Small intestine (tissue), 7 donors: ENCODE results near the gene AMBRA1. TPM values are rescaled to one million over a fixed set of nuclear protein-coding genes. Genes with fewer than 3 reads are reported as not detected.
A peak's percentile ranks its signal among the peaks of the same experiment; 100 is the strongest.

Experiments used
- DNase-seq, 2 donors: peaks; one replicate each; pipeline versions ENCODE4 v3.0.0 to v3.0.0-alpha.2; 2013
- FAIRE-seq: peaks from 2 replicates; lab custom pipeline; 2012; peaks lifted over from hg19 to GRCh38; lab: Jason Lieb, UNC
- H3K27ac ChIP-seq, 3 donors: one replicate each; pipeline ENCODE4 v1.5.1; 2013; ENCODE audit warnings: low read length in 2 of 3, mild to moderate bottlenecking in 2 of 3, control low read depth in 1 of 3, inconsistent platforms in 1 of 3, low read depth in 1 of 3, moderate library complexity in 1 of 3
- H3K27me3 ChIP-seq, 3 donors: one replicate each; pipeline ENCODE4 v1.6.1; 2013; ENCODE audit warnings: low read length in 3 of 3, inconsistent platforms in 1 of 3; ENCODE audit not compliant: control insufficient read depth in 3 of 3, insufficient read depth in 3 of 3
- H3K36me3 ChIP-seq, 3 donors: one replicate each; pipeline ENCODE4 v1.6.1; 2013; ENCODE audit warnings: low read length in 3 of 3, inconsistent platforms in 1 of 3, low read depth in 1 of 3, mild to moderate bottlenecking in 1 of 3, moderate library complexity in 1 of 3; ENCODE audit not compliant: control insufficient read depth in 3 of 3, insufficient read depth in 2 of 3
- H3K4me1 ChIP-seq, 3 donors: one replicate each; pipeline ENCODE4 v1.6.1; 2013; ENCODE audit warnings: low read length in 2 of 3, inconsistent platforms in 1 of 3, low read depth in 1 of 3, mild to moderate bottlenecking in 1 of 3, moderate library complexity in 1 of 3; ENCODE audit not compliant: control insufficient read depth in 3 of 3, insufficient read depth in 2 of 3
- H3K4me3 ChIP-seq, 3 donors: one replicate each; pipeline ENCODE4 v1.5.1; 2013; ENCODE audit warnings: low read length in 3 of 3, control low read depth in 1 of 3, inconsistent platforms in 1 of 3, low read depth in 1 of 3, mild to moderate bottlenecking in 1 of 3, moderate library complexity in 1 of 3
- H3K9me3 ChIP-seq, 2 donors: one replicate each; pipeline ENCODE4 v1.6.1; 2013; ENCODE audit warnings: low read depth in 1 of 2, low read length in 1 of 2; ENCODE audit not compliant: control insufficient read depth in 2 of 2, insufficient read depth in 1 of 2
- WGBS, 3 donors: extraction: QIAGEN DNeasy Blood & Tissue Kit; methylation state at CpG; one replicate each; pipeline ENCODE4 v1.1.7; 2013; 5-methylcytosine and 5-hydroxymethylcytosine counted together
- polyA plus RNA-seq, 4 donors: library from polyadenylated mRNA; stranded (reverse) in 3 of 4; unstranded in 1 of 4; fragments of 200-250 nt in 3 of 4; fragments of 120-200 nt in 1 of 4; gene quantifications; one replicate each; pipeline versions ENCODE4 v1.2.1 to v1.2.3, GENCODE V29; 2013
- donor health status: healthy with polysubstance abuse.
- donor health status: control.
- donor health status: control.
- donor health status: Bipolar disorder and iron deficiency.
- donor health status: healthy.

Gene AMBRA1
- polyA plus RNA-seq, 4 donors = 7.8 to 22.2 (median 12.6) TPM

- Histone ChIP-seq H3K4me1 (peaks cover 3 to 19% (median 4%) of the 10 kb centered on the region in 3 donors), H3K36me3 (peaks cover 2 to 18% (median 3%) of the 10 kb centered on the region in 3 donors), H3K27me3 (no peaks in the 10 kb centered on the region), H3K27ac (peak overlapping the region; percentile 95 to 99 (median 99)), H3K9me3 (no peaks in the 10 kb centered on the region), H3K4me3 (peak overlapping the region; percentile 70 to 87 (median 86))
- FAIRE-seq (no peak), DNase-seq (no peak)
- 2 to 3% (median 2%) methylated on average over 9 of the region's 9 CpGs for WGBS, 3 donors
These were observed 24.1 kb upstream of the AMBRA1 start for GRCh38 chr11:46617972-46618314.

GRCh38 chr11:46617134-46617971 is 23.5 kb upstream of the AMBRA1 start, which contains the start of the genes ATG13 and HARBI1:
ATG13 (plus strand) TSS chr11:46617553; CDS start chr11:46644292, 26,739 bp downstream.
HARBI1 (minus strand) TSS chr11:46617227; CDS start chr11:46616237, 990 bp downstream.
- peak within 1 kb of the TSS; percentile 70 to 87 (median 86) for H3K4me3 ChIP-seq
- peaks cover 2 to 16% (median 3%) of the 10 kb centered on the region in 3 donors for H3K36me3 ChIP-seq
- H3K27ac ChIP-seq = peak within 1 kb of the TSS; percentile 95 to 99 (median 99)
- no peaks in the 10 kb centered on the region for H3K27me3 ChIP-seq
- FAIRE-seq = no peak
- no peaks in the 10 kb centered on the region for H3K9me3 ChIP-seq
- peak; percentile 88 to 97 for DNase-seq
- 0 to 1% (median 0%) methylated on average over 64 to 72 of the region's 72 CpGs for WGBS, 3 donors
- peaks cover 3 to 20% (median 4%) of the 10 kb centered on the region in 3 donors for H3K4me1 ChIP-seq

GRCh38 chr11:46616551-46617133 is 22.8 kb upstream of the AMBRA1 start:
- WGBS, 3 donors = 0 to 3% (median 1%) methylated on average over 15 of the region's 15 CpGs

GRCh38 chr11:46615756-46616155 is 21.9 kb upstream of the AMBRA1 start:
- WGBS, 3 donors = 93 to 96% (median 93%) methylated on average over 7 of the region's 7 CpGs
- Histone ChIP-seq H3K27me3 (no peaks in the 10 kb centered on the region), H3K36me3 (peaks cover 0 to 8% (median 0%) of the 10 kb centered on the region in 3 donors), H3K9me3 (no peaks in the 10 kb centered on the region), H3K4me1 (peaks cover 3 to 24% (median 4%) of the 10 kb centered on the region in 3 donors), H3K27ac (peak overlapping the region in 1 of 3 donors; percentile 95), H3K4me3 (no peak overlapping the region)
- DNase-seq = no peak
- no peak for FAIRE-seq

More at GRCh38 chr11:46616551-46617133, 22.8 kb upstream of the AMBRA1 start:
- no peaks in the 10 kb centered on the region for H3K9me3 ChIP-seq
- DNase-seq (peak in 1 of 2 donors; percentile 89), FAIRE-seq (no peak)
- H3K4me3 ChIP-seq = peak overlapping the region; percentile 70 to 87 (median 86)
- H3K27ac ChIP-seq = peak overlapping the region; percentile 95 to 99 (median 99)
- H3K4me1 ChIP-seq = peaks cover 3 to 24% (median 4%) of the 10 kb centered on the region in 3 donors
- no peaks in the 10 kb centered on the region for H3K27me3 ChIP-seq
- peaks cover 2 to 13% (median 2%) of the 10 kb centered on the region in 3 donors for H3K36me3 ChIP-seq

- H3K36me3 ChIP-seq = peaks cover 0 to 7% (median 0%) of the 10 kb centered on the region in 3 donors
- DNase-seq (no peak), FAIRE-seq (no peak)
- H3K27me3 ChIP-seq = no peaks in the 10 kb centered on the region
- H3K9me3 ChIP-seq = no peaks in the 10 kb centered on the region
- peak overlapping the region in 1 of 3 donors; percentile 4 for H3K27ac ChIP-seq
- H3K4me3 ChIP-seq = no peak overlapping the region
- WGBS, 3 donors = 72 to 89% (median 87%) methylated on average over 2 of the region's 2 CpGs
- H3K4me1 ChIP-seq = peaks cover 0 to 20% (median 1%) of the 10 kb centered on the region in 3 donors
These were observed 18.5 kb upstream of the AMBRA1 start for GRCh38 chr11:46612326-46612725.

- DNase-seq (peak; percentile 28 to 76), FAIRE-seq (no peak)
- H3K4me3 ChIP-seq = no peak overlapping the region
- no peaks in the 10 kb centered on the region for H3K27me3 ChIP-seq
- peaks cover 0 to 20% (median 1%) of the 10 kb centered on the region in 3 donors for H3K4me1 ChIP-seq
- H3K36me3 ChIP-seq = peaks cover 0 to 7% (median 0%) of the 10 kb centered on the region in 3 donors
- peak overlapping the region in 1 of 3 donors; percentile 4 for H3K27ac ChIP-seq
- no peaks in the 10 kb centered on the region for H3K9me3 ChIP-seq
- 55 to 75% (median 56%) methylated on average over 5 of the region's 5 CpGs for WGBS, 3 donors
These were observed 17.9 kb upstream of the AMBRA1 start for GRCh38 chr11:46611526-46612304.

GRCh38 chr11:46609386-46609785 is 15.6 kb upstream of the AMBRA1 start:
- Histone ChIP-seq H3K9me3 (no peaks in the 10 kb centered on the region), H3K27me3 (no peaks in the 10 kb centered on the region), H3K27ac (no peak overlapping the region), H3K4me3 (no peak overlapping the region), H3K4me1 (peaks cover 0 to 5% (median 0%) of the 10 kb centered on the region in 3 donors), H3K36me3 (peaks cover 0 to 7% (median 0%) of the 10 kb centered on the region in 3 donors)
- FAIRE-seq (no peak), DNase-seq (no peak)
- 93 to 94% (median 93%) methylated on average over 5 to 6 of the region's 6 CpGs for WGBS, 3 donors
